HepG2 (cell line): ENCODE data around the gene CDK9. TPM values are rescaled to one million over a fixed set of nuclear protein-coding genes. Genes with fewer than 3 reads are reported as not detected.

Experiments used
- ASH2L ChIP-seq: fragments of 300-600, 200-600 bp; sonication (generic); IDR thresholded peaks from 2 replicates; pipeline ENCODE4 v1.7.0; 2017; ENCODE audit warnings: low read depth, mild to moderate bottlenecking, moderate library complexity, mixed read lengths, low read length; ENCODE audit not compliant: insufficient read length
- FOXO4 ChIP-seq: sonication (generic); formaldehyde crosslinking; conservative IDR thresholded peaks from 2 replicates; pipeline ENCODE4 v1.8.1; 2023; ENCODE audit warnings: missing genetic modification reagents
- HNF4G ChIP-seq, 2 experiments: sonication (generic) in 1 of 2; formaldehyde crosslinking in 1 of 2; IDR thresholded peaks; 2 replicates each; pipeline versions ENCODE4 v1.4.0 to v1.6.1; 2011 to 2020; ENCODE audit warnings: borderline replicate concordance in 2 of 2, low read depth in 2 of 2, mild to moderate bottlenecking in 2 of 2, low read length in 1 of 2, missing genetic modification reagents in 1 of 2, moderate library complexity in 1 of 2
- HNRNPUL1 ChIP-seq: fragments of 200-400 bp; formaldehyde crosslinking; IDR thresholded peaks from 2 replicates; pipeline ENCODE4 v1.6.1; 2017; ENCODE audit warnings: low read depth, mild to moderate bottlenecking, low read length, moderate library complexity
- KDM3A ChIP-seq: IDR thresholded peaks from 2 replicates; pipeline ENCODE4 v1.6.1; 2018; ENCODE audit warnings: low read depth, missing compliant biosample characterization
- MTA1 ChIP-seq: sonication (generic); formaldehyde crosslinking; IDR thresholded peaks from 2 replicates; pipeline ENCODE4 v1.4.0; 2020; ENCODE audit warnings: missing genetic modification reagents, mild to moderate bottlenecking, borderline replicate concordance
- SOX6 ChIP-seq, 2 experiments: fragments of 450-650 bp in 1 of 2; sonication (generic) in 1 of 2; formaldehyde crosslinking in 1 of 2; IDR thresholded peaks; 2 replicates each; pipeline versions ENCODE4 v1.4.0 to v1.6.1; 2017 to 2020; ENCODE audit warnings: antibody characterized with exemption in 1 of 2, mild to moderate bottlenecking in 1 of 2, missing genetic modification reagents in 1 of 2
- SRF ChIP-seq: IDR thresholded peaks from 2 replicates; pipeline ENCODE4 v1.6.1; 2011; ENCODE audit warnings: mild to moderate bottlenecking, low read depth, low read length, moderate library complexity
- SRSF1 ChIP-seq: fragments of 200-400 bp; formaldehyde crosslinking; optimal IDR thresholded peaks from 2 replicates; pipeline ENCODE3; 2017; ENCODE audit warnings: mild to moderate bottlenecking, low read depth, low read length, moderate library complexity
- ZBTB44 ChIP-seq: sonication (generic); formaldehyde crosslinking; IDR thresholded peaks from 2 replicates; pipeline ENCODE4 v1.4.0; 2020; ENCODE audit warnings: missing genetic modification reagents
- ZNF101 ChIP-seq: sonication (generic); formaldehyde crosslinking; IDR thresholded peaks from 2 replicates; pipeline ENCODE4 v1.4.0; 2020; ENCODE audit warnings: mild to moderate bottlenecking, low read depth, missing genetic modification reagents, borderline replicate concordance
- ZNF251 ChIP-seq: sonication (generic); formaldehyde crosslinking; IDR thresholded peaks from 2 replicates; pipeline ENCODE4 v1.9.0; 2021; ENCODE audit warnings: mild to moderate bottlenecking, missing genetic modification reagents
- ZNF496 ChIP-seq: sonication (generic); formaldehyde crosslinking; IDR thresholded peaks from 2 replicates; pipeline ENCODE4 v1.8.1; 2023; ENCODE audit warnings: mild to moderate bottlenecking, moderate library complexity, missing genetic modification reagents; ENCODE audit not compliant: insufficient replicate concordance
- ZNF501 ChIP-seq: sonication (generic); formaldehyde crosslinking; IDR thresholded peaks from 2 replicates; pipeline ENCODE4 v1.5.1; 2020; ENCODE audit warnings: mild to moderate bottlenecking, moderate library complexity, missing genetic modification reagents
- ZNF687 ChIP-seq: sonication (generic); formaldehyde crosslinking; IDR thresholded peaks from 2 replicates; pipeline ENCODE4 v1.5.1; 2020; ENCODE audit warnings: mild to moderate bottlenecking, missing genetic modification reagents, moderate library complexity
- ZNF737 ChIP-seq: sonication (generic); formaldehyde crosslinking; IDR thresholded peaks from 2 replicates; pipeline ENCODE4 v1.5.0; 2020; ENCODE audit warnings: missing genetic modification reagents, mild to moderate bottlenecking, borderline replicate concordance
- ZNF761 ChIP-seq: sonication (generic); formaldehyde crosslinking; conservative IDR thresholded peaks from 2 replicates; pipeline ENCODE4 v1.4.0; 2020; ENCODE audit warnings: mild to moderate bottlenecking, missing genetic modification reagents
- ZNF782 ChIP-seq: sonication (generic); formaldehyde crosslinking; IDR thresholded peaks from 2 replicates; pipeline ENCODE4 v1.4.0; 2020; ENCODE audit warnings: missing genetic modification reagents, mild to moderate bottlenecking, borderline replicate concordance
- ZZZ3 ChIP-seq: sonication (generic); formaldehyde crosslinking; IDR thresholded peaks from 2 replicates; pipeline ENCODE4 v1.4.0; 2020; ENCODE audit warnings: missing genetic modification reagents, mild to moderate bottlenecking, borderline replicate concordance
- polyA plus RNA-seq, 8 experiments: library from polyadenylated mRNA; depleted of rRNA in 3 of 8; stranded (reverse) in 7 of 8; unstranded in 1 of 8; fragments of >200 nt; fragmentation: Illumina TruSeq in 4 of 8; extraction: Trizol in 4 of 8; gene quantifications; 2 replicates each; pipeline versions ENCODE4 v1.2.1 to v1.2.3, GENCODE V29; 2011 to 2016; ENCODE audit warnings: low read depth in 4 of 8, missing spikeins in 1 of 8, mixed read lengths in 1 of 8; ENCODE audit not compliant: insufficient read depth in 1 of 8
- total RNA-seq, 5 experiments: library from RNA; depleted of rRNA; stranded (reverse); fragments of >200 nt; fragmentation: Illumina TruSeq; extraction: Trizol; gene quantifications; 2 replicates each; pipeline ENCODE4 v1.2.3, GENCODE V29; 2016; ENCODE audit warnings: low read depth in 1 of 5

CDK9 gene
- total and polyA plus RNA-seq, 2 of the 13 experiments (the other 11 are each of a cell fraction or from before 2014, with no cell fraction given) = 16.8 to 21.5 TPM

- TF ChIP-seq ZNF501 (CRISPR knock-in tag) (no peak), ZNF737 (no peak), ZNF251 (CRISPR knock-in tag) (no peak), ZZZ3 (CRISPR knock-in tag) (no peak), SRF (no peak), HNRNPUL1 (no peak), ZNF782 (CRISPR knock-in tag) (no peak), FOXO4 (no peak), ZNF101 (CRISPR knock-in tag) (no peak), HNF4G (IDR thresholded peaks at IDR 0.05; ENCODE audit: borderline replicate concordance, low read depth, low read length) (no peak), HNF4G (CRISPR knock-in tag; IDR thresholded peaks at IDR 0.05; ENCODE audit: borderline replicate concordance, low read depth) (no peak), ASH2L (no peak), KDM3A (CRISPR knock-in tag) (no peak), SRSF1 (no peak), SOX6 (IDR thresholded peaks at IDR 0.05) (no peak), SOX6 (CRISPR knock-in tag; IDR thresholded peaks at IDR 0.05) (peak; percentile 23; the same call in 1 of the 2 replicates), ZNF496 (CRISPR knock-in tag) (no peak), ZNF687 (CRISPR knock-in tag) (peak; percentile 85), ZNF761 (CRISPR knock-in tag) (no peak), MTA1 (CRISPR knock-in tag) (no peak), ZBTB44 (CRISPR knock-in tag) (no peak)
Measured at GRCh38 chr9:127838375-127839078, 52.7 kb downstream of the CDK9 start (continued).
